ENCODE results near the gene ROCK2.

ROCK2 gene

GRCh38 chr2:11214770-11215169, 129.7 kb downstream of the ROCK2 start:
- Histone ChIP-seq H3K27ac (no peak overlapping the region), H3K4me3 (no peak overlapping the region)
- no peak for TF ChIP-seq CTCF (IDR thresholded peaks at IDR 0.05)
- DNase-seq (ENCODE audit: low spot score) = no peak

- no peak for TF ChIP-seq CTCF (IDR thresholded peaks at IDR 0.05)
- DNase-seq (ENCODE audit: low spot score) = no peak
- Histone ChIP-seq H3K27ac (no peak overlapping the region), H3K4me3 (no peak overlapping the region)
Observed at GRCh38 chr2:11213975-11214374, 130.5 kb downstream of the ROCK2 start.

- H3K4me3 ChIP-seq = no peak overlapping the region
- H3K27ac ChIP-seq = no peak overlapping the region
- no peak for DNase-seq (ENCODE audit: low spot score)
- no peak for TF ChIP-seq CTCF (IDR thresholded peaks at IDR 0.05)
Observed at GRCh38 chr2:11213090-11213638, 131.3 kb downstream of the ROCK2 start.

- H3K27ac ChIP-seq = no peak overlapping the region
- no peak for DNase-seq (ENCODE audit: low spot score)
- no peak for TF ChIP-seq CTCF (IDR thresholded peaks at IDR 0.05)
- H3K4me3 ChIP-seq = no peak overlapping the region
Observed at GRCh38 chr2:11212645-11213044, 131.8 kb downstream of the ROCK2 start.

GRCh38 chr2:11208083-11208482, 136.4 kb downstream of the ROCK2 start:
- no peak for TF ChIP-seq CTCF (IDR thresholded peaks at IDR 0.05)
- no peak for DNase-seq (ENCODE audit: low spot score)
- H3K4me3 ChIP-seq = no peak overlapping the region
- H3K27ac ChIP-seq = no peak overlapping the region

GRCh38 chr2:11203480-11203879, 141.0 kb downstream of the ROCK2 start:
- no peak for DNase-seq (ENCODE audit: low spot score)
- TF ChIP-seq CTCF (IDR thresholded peaks at IDR 0.05) = no peak
- no peak overlapping the region for H3K4me3 ChIP-seq
- H3K27ac ChIP-seq = no peak overlapping the region

GRCh38 chr2:11201969-11202368, 142.5 kb downstream of the ROCK2 start:
- no peak for DNase-seq (ENCODE audit: low spot score)
- Histone ChIP-seq H3K27ac (no peak overlapping the region), H3K4me3 (no peak overlapping the region)
- no peak for TF ChIP-seq CTCF (IDR thresholded peaks at IDR 0.05)

Measured in coronary artery (tissue), 2 donors.